ENCODE data around the gene ARSK. TPM values are rescaled to one million over a fixed set of nuclear protein-coding genes. Genes with fewer than 3 reads are reported as not detected.

Gene ARSK
- polyA plus RNA-seq, 1 of the 3 experiments (the other 2 are of a cell fraction), result 5.6 TPM

DNA sequence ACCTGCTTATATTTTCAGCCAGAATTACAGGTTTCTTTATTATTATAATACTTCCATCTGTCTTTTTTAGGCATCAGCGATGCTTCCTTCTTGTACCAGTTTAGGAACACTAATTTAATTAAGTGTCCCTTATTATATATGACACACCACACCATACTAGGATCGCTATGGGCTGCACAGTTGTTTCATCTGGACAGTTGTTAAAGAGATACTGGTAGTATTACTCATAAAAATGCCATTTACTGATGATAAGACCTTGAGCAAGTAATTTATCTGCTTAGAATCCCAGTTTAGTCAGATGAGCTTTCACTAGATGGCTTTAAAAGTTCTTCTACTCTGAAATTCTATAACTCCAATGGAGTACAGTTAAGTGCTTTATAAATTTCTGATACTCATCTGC lies 17.1 kb downstream of the ARSK start (continued):
- TF ChIP-seq, protein P1, sequence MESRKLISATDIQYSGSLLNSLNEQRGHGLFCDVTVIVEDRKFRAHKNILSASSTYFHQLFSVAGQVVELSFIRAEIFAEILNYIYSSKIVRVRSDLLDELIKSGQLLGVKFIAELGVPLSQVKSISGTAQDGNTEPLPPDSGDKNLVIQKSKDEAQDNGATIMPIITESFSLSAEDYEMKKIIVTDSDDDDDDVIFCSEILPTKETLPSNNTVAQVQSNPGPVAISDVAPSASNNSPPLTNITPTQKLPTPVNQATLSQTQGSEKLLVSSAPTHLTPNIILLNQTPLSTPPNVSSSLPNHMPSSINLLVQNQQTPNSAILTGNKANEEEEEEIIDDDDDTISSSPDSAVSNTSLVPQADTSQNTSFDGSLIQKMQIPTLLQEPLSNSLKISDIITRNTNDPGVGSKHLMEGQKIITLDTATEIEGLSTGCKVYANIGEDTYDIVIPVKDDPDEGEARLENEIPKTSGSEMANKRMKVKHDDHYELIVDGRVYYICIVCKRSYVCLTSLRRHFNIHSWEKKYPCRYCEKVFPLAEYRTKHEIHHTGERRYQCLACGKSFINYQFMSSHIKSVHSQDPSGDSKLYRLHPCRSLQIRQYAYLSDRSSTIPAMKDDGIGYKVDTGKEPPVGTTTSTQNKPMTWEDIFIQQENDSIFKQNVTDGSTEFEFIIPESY (IDR thresholded peaks at IDR 0.05; ENCODE audit: borderline replicate concordance, low read depth), result no peak
- TF ChIP-seq, protein P2, sequence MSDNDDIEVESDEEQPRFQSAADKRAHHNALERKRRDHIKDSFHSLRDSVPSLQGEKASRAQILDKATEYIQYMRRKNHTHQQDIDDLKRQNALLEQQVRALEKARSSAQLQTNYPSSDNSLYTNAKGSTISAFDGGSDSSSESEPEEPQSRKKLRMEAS (IDR thresholded peaks at IDR 0.05; ENCODE audit: low read depth), result no peak
- TF ChIP-seq PBX3 (IDR thresholded peaks at IDR 0.05) (no peak), YY1 (IDR thresholded peaks at IDR 0.05; ENCODE audit: low read depth) (no peak), TEAD4 (IDR thresholded peaks at IDR 0.05; ENCODE audit: borderline replicate concordance, insufficient read depth) (no peak)

DNA sequence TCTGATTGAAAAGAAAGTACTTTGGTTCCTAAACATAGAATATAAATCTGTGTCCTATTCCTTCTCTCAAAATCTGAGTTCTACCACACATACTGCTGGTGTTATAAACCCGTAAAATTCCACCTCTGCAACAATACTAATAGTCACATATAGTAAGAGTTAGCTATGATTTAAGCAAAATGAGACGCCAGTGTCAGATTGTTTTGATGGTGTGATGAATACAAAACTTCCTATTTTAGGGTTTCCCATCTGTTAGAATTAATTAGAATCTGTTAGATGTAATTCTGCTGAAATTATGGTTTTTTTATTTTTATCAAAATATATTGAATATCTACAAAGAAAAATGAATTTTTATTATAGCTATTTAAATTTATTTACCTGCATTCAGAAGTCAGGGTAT lies 26.7 kb downstream of the ARSK start:
- Histone ChIP-seq H3K4me1 (ENCODE audit: control insufficient read depth in 1 of 2, insufficient read depth in 2 of 2, low read depth in 1 of 2, low read length in 1 of 2) (no peaks in the 10 kb centered on the region), H3K79me2 (ENCODE audit: insufficient read depth) (no peaks in the 10 kb centered on the region), H3K27me3 (ENCODE audit: insufficient read depth) (no peaks in the 10 kb centered on the region), H3K9me3 (no peaks in the 10 kb centered on the region), H4K20me1 (ENCODE audit: insufficient read depth) (no peaks in the 10 kb centered on the region), H3K4me3 (ENCODE audit: low read depth in 2 of 2, low read length in 1 of 2) (no peak overlapping the region), H3K27ac (ENCODE audit: low read depth in 2 of 2, low read length in 1 of 2) (no peak overlapping the region), H3K4me2 (no peak overlapping the region), H3F3A (replicated peaks; ENCODE audit: insufficient read depth) (peaks cover 7% of the 10 kb centered on the region), H3K9ac (no peak overlapping the region), H2AFZ (ENCODE audit: low read depth) (no peak overlapping the region), H3K36me3 (replicated peaks in 1 of 2; ENCODE audit: control insufficient read depth in 1 of 2, insufficient read depth in 2 of 2, low read length in 1 of 2) (peaks cover 3 to 4% of the 10 kb centered on the region in 2 experiments), H3K9me2 (no peaks in the 10 kb centered on the region)
- 100% methylated on average over 2 of the region's 2 CpGs for WGBS (ENCODE audit: low lambda C conversion rate)
- ChIA-PET POLR2A (no interaction called here), CTCF (interaction anchor here (1.0 kb wide), 1 partner anchor 24 kb away, joined by 3 read pairs; no protein-coding TSS in a partner anchor)
- no peak for DNase-seq
- TF ChIP-seq NRF1 (IDR thresholded peaks at IDR 0.05; ENCODE audit: low read depth, low read length) (no peak), TEAD4 (IDR thresholded peaks at IDR 0.05; ENCODE audit: borderline replicate concordance, insufficient read depth) (no peak), CTCF (IDR thresholded peaks at IDR 0.05) (no peak)
- TF ChIP-seq, protein P3, sequence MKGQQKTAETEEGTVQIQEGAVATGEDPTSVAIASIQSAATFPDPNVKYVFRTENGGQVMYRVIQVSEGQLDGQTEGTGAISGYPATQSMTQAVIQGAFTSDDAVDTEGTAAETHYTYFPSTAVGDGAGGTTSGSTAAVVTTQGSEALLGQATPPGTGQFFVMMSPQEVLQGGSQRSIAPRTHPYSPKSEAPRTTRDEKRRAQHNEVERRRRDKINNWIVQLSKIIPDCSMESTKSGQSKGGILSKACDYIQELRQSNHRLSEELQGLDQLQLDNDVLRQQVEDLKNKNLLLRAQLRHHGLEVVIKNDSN (IDR thresholded peaks at IDR 0.05; ENCODE audit: borderline replicate concordance, low read depth), result no peak
- TF ChIP-seq, protein P1 (IDR thresholded peaks at IDR 0.05; ENCODE audit: borderline replicate concordance, low read depth), result no peak

All from SK-N-SH (cell line).